ENCODE data around the gene CD81. TPM values are rescaled to one million over a fixed set of nuclear protein-coding genes. Genes with fewer than 3 reads are reported as not detected.
A peak's percentile ranks its signal among the peaks of the same experiment; 100 is the strongest.

Gene CD81
- total RNA-seq, 4 donors from 2014 or later, result 498 to 652 (median 582) TPM

DNA sequence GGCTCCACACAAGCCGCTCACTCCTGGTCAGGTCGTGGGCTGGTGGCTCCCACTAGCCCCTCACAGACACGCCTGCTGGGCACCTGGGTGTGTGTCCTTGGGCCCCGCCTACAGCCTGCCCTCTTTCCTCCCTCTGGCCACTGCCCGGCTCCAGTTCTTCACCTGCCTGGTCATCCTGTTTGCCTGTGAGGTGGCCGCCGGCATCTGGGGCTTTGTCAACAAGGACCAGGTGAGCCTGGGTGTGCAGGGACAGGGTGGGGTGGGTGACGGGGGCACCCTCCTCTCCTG is 17.7 kb downstream of the CD81 start:
- peaks cover 31 to 93% (median 84%) of the 10 kb centered on the region in 4 donors for H3K36me3 ChIP-seq
- H3K4me3 ChIP-seq, result no peak overlapping the region
- H3K27ac ChIP-seq (replicated peaks in 1 of 4), result peak overlapping the region; percentile 98 to 100 (median 100)
- DNase-seq (ENCODE audit: extremely low spot score), result no peak
- intact Hi-C loops (cut with DNase I), result no loop called here
- TF ChIP-seq EP300 (IDR thresholded peaks at IDR 0.05) (no peak), POLR2AphosphoS5 (IDR thresholded peaks at IDR 0.05) (no peak)
- TF ChIP-seq, protein P1, sequence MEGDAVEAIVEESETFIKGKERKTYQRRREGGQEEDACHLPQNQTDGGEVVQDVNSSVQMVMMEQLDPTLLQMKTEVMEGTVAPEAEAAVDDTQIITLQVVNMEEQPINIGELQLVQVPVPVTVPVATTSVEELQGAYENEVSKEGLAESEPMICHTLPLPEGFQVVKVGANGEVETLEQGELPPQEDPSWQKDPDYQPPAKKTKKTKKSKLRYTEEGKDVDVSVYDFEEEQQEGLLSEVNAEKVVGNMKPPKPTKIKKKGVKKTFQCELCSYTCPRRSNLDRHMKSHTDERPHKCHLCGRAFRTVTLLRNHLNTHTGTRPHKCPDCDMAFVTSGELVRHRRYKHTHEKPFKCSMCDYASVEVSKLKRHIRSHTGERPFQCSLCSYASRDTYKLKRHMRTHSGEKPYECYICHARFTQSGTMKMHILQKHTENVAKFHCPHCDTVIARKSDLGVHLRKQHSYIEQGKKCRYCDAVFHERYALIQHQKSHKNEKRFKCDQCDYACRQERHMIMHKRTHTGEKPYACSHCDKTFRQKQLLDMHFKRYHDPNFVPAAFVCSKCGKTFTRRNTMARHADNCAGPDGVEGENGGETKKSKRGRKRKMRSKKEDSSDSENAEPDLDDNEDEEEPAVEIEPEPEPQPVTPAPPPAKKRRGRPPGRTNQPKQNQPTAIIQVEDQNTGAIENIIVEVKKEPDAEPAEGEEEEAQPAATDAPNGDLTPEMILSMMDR (IDR thresholded peaks at IDR 0.05), result no peak
- H3K4me1 ChIP-seq, result peaks cover 35 to 77% (median 65%) of the 10 kb centered on the region in 4 donors
- no peaks in the 10 kb centered on the region for H3K9me3 ChIP-seq
- WGBS, result 86% methylated on average over 7 of the region's 8 CpGs
- H3K27me3 ChIP-seq, result no peaks in the 10 kb centered on the region

DNA sequence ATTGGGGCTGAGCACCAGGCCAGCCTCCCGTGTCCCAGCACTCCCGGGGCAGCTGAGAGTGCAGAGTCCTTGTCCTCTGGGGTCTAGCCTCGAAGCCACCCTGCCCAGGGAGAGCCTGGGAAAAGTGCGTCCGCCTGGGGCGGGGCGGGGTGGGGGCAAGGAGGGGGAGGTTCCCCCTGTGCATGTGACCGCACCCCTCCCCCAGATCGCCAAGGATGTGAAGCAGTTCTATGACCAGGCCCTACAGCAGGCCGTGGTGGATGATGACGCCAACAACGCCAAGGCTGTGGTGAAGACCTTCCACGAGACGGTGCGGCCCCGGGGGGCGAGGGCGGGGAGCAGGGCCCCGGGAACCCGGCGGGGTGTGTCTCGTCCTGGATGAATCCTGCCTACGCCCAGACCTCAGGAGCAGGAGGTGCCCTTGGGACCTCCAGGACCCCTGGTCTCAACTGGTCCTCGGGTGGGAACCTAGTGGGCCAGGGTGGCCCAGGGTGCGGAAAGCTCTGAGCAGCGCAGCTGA is 18.2 kb downstream of the CD81 start:
- peak overlapping the region; percentile 98 to 100 (median 100) for H3K27ac ChIP-seq (replicated peaks in 1 of 4)
- H3K4me3 ChIP-seq, result no peak overlapping the region
- peaks cover 31 to 89% (median 82%) of the 10 kb centered on the region in 4 donors for H3K36me3 ChIP-seq
- 84% methylated on average over 11 of the region's 26 CpGs for WGBS
- DNase-seq (ENCODE audit: extremely low spot score), result no peak
- TF ChIP-seq, protein P1 (IDR thresholded peaks at IDR 0.05), result no peak
- no peak for TF ChIP-seq EP300 (IDR thresholded peaks at IDR 0.05)
- no peak for TF ChIP-seq POLR2AphosphoS5 (IDR thresholded peaks at IDR 0.05)
- TF ChIP-seq POLR2A (IDR thresholded peaks at IDR 0.05; ENCODE audit: low read depth), result no peak
- peaks cover 31 to 74% (median 61%) of the 10 kb centered on the region in 4 donors for H3K4me1 ChIP-seq
- H3K27me3 ChIP-seq, result no peaks in the 10 kb centered on the region
- H3K9me3 ChIP-seq, result no peaks in the 10 kb centered on the region
- intact Hi-C loops (cut with DNase I), result no loop called here

DNA sequence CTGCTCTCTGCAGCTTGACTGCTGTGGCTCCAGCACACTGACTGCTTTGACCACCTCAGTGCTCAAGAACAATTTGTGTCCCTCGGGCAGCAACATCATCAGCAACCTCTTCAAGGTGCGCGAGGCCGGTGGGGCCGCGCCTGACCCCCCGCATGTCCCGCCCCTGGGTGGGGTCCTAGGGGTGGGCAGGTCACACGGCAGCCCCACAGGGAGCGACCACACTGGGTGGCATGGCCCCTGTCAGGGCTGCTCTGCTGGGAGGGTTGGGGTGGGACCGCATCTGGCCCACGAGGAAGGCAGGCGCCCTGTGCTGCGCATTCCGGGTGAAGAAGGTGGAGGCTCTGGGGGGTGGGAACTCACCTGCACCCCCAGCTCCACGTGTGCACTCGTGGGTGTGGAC is 18.7 kb downstream of the CD81 start:
- H3K36me3 ChIP-seq, result peaks cover 31 to 83% (median 79%) of the 10 kb centered on the region in 4 donors
- peaks cover 25 to 68% (median 55%) of the 10 kb centered on the region in 4 donors for H3K4me1 ChIP-seq
- no peak for TF ChIP-seq POLR2A (IDR thresholded peaks at IDR 0.05; ENCODE audit: low read depth)
- TF ChIP-seq EP300 (IDR thresholded peaks at IDR 0.05), result no peak
- TF ChIP-seq, protein P1 (IDR thresholded peaks at IDR 0.05), result no peak
- no peak for TF ChIP-seq POLR2AphosphoS5 (IDR thresholded peaks at IDR 0.05)
- no peaks in the 10 kb centered on the region for H3K27me3 ChIP-seq
- DNase-seq (ENCODE audit: extremely low spot score), result no peak
- WGBS, result 74% methylated on average over 4 of the region's 17 CpGs
- no peaks in the 10 kb centered on the region for H3K9me3 ChIP-seq
- no peak overlapping the region for H3K4me3 ChIP-seq
- peak overlapping the region in 2 of 4 donors; percentile 15 to 100 for H3K27ac ChIP-seq (replicated peaks in 1 of 4)
- intact Hi-C loops (cut with DNase I), result no loop called here

DNA sequence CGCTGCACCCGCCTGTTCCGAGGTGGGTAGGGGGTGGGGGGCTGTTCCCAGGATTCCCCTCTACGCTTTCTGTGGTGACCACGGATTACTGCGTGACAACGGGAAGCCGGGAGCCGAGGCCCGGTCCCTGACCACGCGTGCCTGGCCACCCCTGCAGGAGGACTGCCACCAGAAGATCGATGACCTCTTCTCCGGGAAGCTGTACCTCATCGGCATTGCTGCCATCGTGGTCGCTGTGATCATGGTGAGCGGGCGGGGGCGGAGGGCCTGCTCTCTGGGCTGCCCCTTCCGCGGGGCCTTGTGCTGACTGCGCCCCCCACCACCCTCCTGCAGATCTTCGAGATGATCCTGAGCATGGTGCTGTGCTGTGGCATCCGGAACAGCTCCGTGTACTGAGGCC is 19.4 kb downstream of the CD81 start:
- Histone ChIP-seq H3K36me3 (peaks cover 31 to 77% (median 73%) of the 10 kb centered on the region in 4 donors), H3K27me3 (no peaks in the 10 kb centered on the region), H3K9me3 (no peaks in the 10 kb centered on the region), H3K27ac (replicated peaks in 1 of 4) (peak overlapping the region; percentile 7 to 100 (median 20)), H3K4me1 (peaks cover 23 to 68% (median 54%) of the 10 kb centered on the region in 4 donors), H3K4me3 (no peak overlapping the region)
- intact Hi-C loops (cut with DNase I), result no loop called here
- TF ChIP-seq POLR2A (IDR thresholded peaks at IDR 0.05; ENCODE audit: low read depth) (no peak), EP300 (IDR thresholded peaks at IDR 0.05) (no peak), POLR2AphosphoS5 (IDR thresholded peaks at IDR 0.05) (no peak)
- TF ChIP-seq, protein P1 (IDR thresholded peaks at IDR 0.05), result no peak
- WGBS, result 86% methylated on average over 12 of the region's 26 CpGs
- DNase-seq (ENCODE audit: extremely low spot score), result no peak

DNA sequence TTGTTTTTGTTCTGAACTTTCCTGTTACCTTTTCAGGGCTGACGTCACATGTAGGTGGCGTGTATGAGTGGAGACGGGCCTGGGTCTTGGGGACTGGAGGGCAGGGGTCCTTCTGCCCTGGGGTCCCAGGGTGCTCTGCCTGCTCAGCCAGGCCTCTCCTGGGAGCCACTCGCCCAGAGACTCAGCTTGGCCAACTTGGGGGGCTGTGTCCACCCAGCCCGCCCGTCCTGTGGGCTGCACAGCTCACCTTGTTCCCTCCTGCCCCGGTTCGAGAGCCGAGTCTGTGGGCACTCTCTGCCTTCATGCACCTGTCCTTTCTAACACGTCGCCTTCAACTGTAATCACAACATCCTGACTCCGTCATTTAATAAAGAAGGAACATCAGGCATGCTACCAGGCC is 19.9 kb downstream of the CD81 start:
- 87% methylated on average over 12 of the region's 12 CpGs for WGBS
- intact Hi-C loops (cut with DNase I), result no loop called here

More for the DNA sequence above, 19.9 kb downstream of the CD81 start:
- H3K9me3 ChIP-seq, result no peaks in the 10 kb centered on the region
- peak overlapping the region; percentile 7 to 94 (median 24) for H3K27ac ChIP-seq (replicated peaks in 1 of 4)
- TF ChIP-seq EP300 (IDR thresholded peaks at IDR 0.05), result no peak
- no peak for TF ChIP-seq POLR2A (IDR thresholded peaks at IDR 0.05; ENCODE audit: low read depth)
- no peak for TF ChIP-seq POLR2AphosphoS5 (IDR thresholded peaks at IDR 0.05)
- TF ChIP-seq, protein P1 (IDR thresholded peaks at IDR 0.05), result no peak
- H3K4me1 ChIP-seq, result peaks cover 23 to 68% (median 54%) of the 10 kb centered on the region in 4 donors
- DNase-seq (ENCODE audit: extremely low spot score), result no peak
- H3K27me3 ChIP-seq, result no peaks in the 10 kb centered on the region
- H3K36me3 ChIP-seq, result peaks cover 31 to 72% (median 69%) of the 10 kb centered on the region in 4 donors
- H3K4me3 ChIP-seq, result no peak overlapping the region

Measured in esophagus muscularis mucosa (tissue), 4 donors.